A549 treated with DMSO at 1 μM for 4 hours (cell line): ENCODE results near the gene ATP4A. TPM values are rescaled to one million over a fixed set of nuclear protein-coding genes. Genes with fewer than 3 reads are reported as not detected.

Experiments
- total RNA-seq: library from RNA; stranded (reverse); fragments of 200-300 nt; extraction: Qiagen RNA extraction; gene quantifications from 5 replicates; pipeline ENCODE4 v1.2.3, GENCODE V29; 2022; ENCODE audit warnings: low read depth

ATP4A gene
- 0.10 TPM in 1 of 5 replicates, not detected in the others for total RNA-seq

GRCh38 chr19:35563207-35563829 lies at the start of gene ATP4A:
TSS of gene ATP4A (minus strand) at chr19:35563658. CDS start at chr19:35563629, 29 bp downstream.

GRCh38 chr19:35612559-35613321 lies 49.3 kb upstream of the ATP4A start, which contains the start of gene HAUS5:
TSS of gene HAUS5 (plus strand) at chr19:35612735. CDS start at chr19:35612795, 60 bp downstream.

GRCh38 chr19:35585848-35586247 lies 22.4 kb upstream of the ATP4A start, which contains the start of gene PMIS2:
TSS of gene PMIS2 (plus strand) at chr19:35586173. CDS start at chr19:35586260, 87 bp downstream.

GRCh38 chr19:35545001-35545854 lies 18.2 kb downstream of the ATP4A start, which contains the start of gene TMEM147:
TSS of gene TMEM147 (plus strand) at chr19:35545626. CDS start at chr19:35545740, 114 bp downstream.

GRCh38 chr19:35533201-35533821 lies 30.1 kb downstream of the ATP4A start, which contains the start of gene GAPDHS:
TSS of gene GAPDHS (plus strand) at chr19:35533456. CDS start at chr19:35533528, 72 bp downstream.

GRCh38 chr19:35528218-35529038 lies 35.0 kb downstream of the ATP4A start, which contains the start of gene SBSN:
TSS of gene SBSN (minus strand) at chr19:35528311. CDS start at chr19:35528281, 30 bp downstream.

GRCh38 chr19:35513628-35514281 lies 49.7 kb downstream of the ATP4A start, which contains the start of gene DMKN:
TSS of gene DMKN (minus strand) at chr19:35513649. CDS start at chr19:35513475, 174 bp downstream.

Other genes with a start within 250 kb of the ATP4A start
- gene CD22, start 234.5 kb downstream of the ATP4A start, total RNA-seq, result 0.51 to 1.6 TPM (median 0.63 TPM) in 5 replicates
- not detected in 5 replicates for gene FFAR1, start 215.8 kb downstream of the ATP4A start, total RNA-seq
- gene FFAR3, start 205.2 kb downstream of the ATP4A start, total RNA-seq, result not detected in 5 replicates
- not detected in 5 replicates for gene GPR42, start 192.6 kb downstream of the ATP4A start, total RNA-seq
- gene FFAR2, start 115.4 kb downstream of the ATP4A start, total RNA-seq, result 0.05 TPM in 1 of 5 replicates, not detected in the others
- gene KRTDAP, start 73.2 kb downstream of the ATP4A start, total RNA-seq, result not detected in 5 replicates
- gene DMKN, start 50.0 kb downstream of the ATP4A start, total RNA-seq, result 27.3 to 37.1 TPM (median 33.6 TPM) in 5 replicates
- 2.7 to 3.9 TPM (median 3.0 TPM) in 5 replicates for gene SBSN, start 35.3 kb downstream of the ATP4A start, total RNA-seq
- not detected in 5 replicates for gene GAPDHS, start 30.2 kb downstream of the ATP4A start, total RNA-seq
- 350 to 445 TPM (median 403 TPM) in 5 replicates for gene TMEM147, start 18.0 kb downstream of the ATP4A start, total RNA-seq
- not detected in 5 replicates for gene PMIS2, start 22.5 kb upstream of the ATP4A start, total RNA-seq
- gene HAUS5, start 49.1 kb upstream of the ATP4A start, total RNA-seq, result 10.8 to 18.4 TPM (median 15.7 TPM) in 5 replicates
- gene RBM42, start 65.4 kb upstream of the ATP4A start, total RNA-seq, result 147 to 213 TPM (median 187 TPM) in 5 replicates
- 2.1 to 3.1 TPM (median 2.3 TPM) in 5 replicates for gene ETV2, start 78.1 kb upstream of the ATP4A start, total RNA-seq
- gene COX6B1, start 84.7 kb upstream of the ATP4A start, total RNA-seq, result 1,270 to 1,573 TPM (median 1,320 TPM) in 5 replicates
- 0.64 to 1.2 TPM (median 0.84 TPM) in 5 replicates for gene UPK1A, start 102.9 kb upstream of the ATP4A start, total RNA-seq
- gene ZBTB32, start 140.9 kb upstream of the ATP4A start, total RNA-seq, result 0.05 TPM in 1 of 5 replicates, not detected in the others
- gene KMT2B, start 154.3 kb upstream of the ATP4A start, total RNA-seq, result 47.8 to 63.3 TPM (median 58.5 TPM) in 5 replicates
- 10.2 to 13.0 TPM (median 11.9 TPM) in 5 replicates for gene IGFLR1, start 178.8 kb upstream of the ATP4A start, total RNA-seq
- gene U2AF1L4, start 181.8 kb upstream of the ATP4A start, total RNA-seq, result 23.0 to 29.3 TPM (median 28.6 TPM) in 5 replicates
- gene PSENEN, start 182.0 kb upstream of the ATP4A start, total RNA-seq, result 273 to 299 TPM (median 279 TPM) in 5 replicates
- gene LIN37, start 184.9 kb upstream of the ATP4A start, total RNA-seq, result 20.7 to 27.8 TPM (median 21.4 TPM) in 5 replicates
- gene HSPB6, start 193.4 kb upstream of the ATP4A start, total RNA-seq, result 0.16 to 0.34 TPM (median 0.20 TPM) in 5 replicates
- gene PROSER3, start 194.5 kb upstream of the ATP4A start, total RNA-seq, result 27.5 to 38.7 TPM (median 32.5 TPM) in 5 replicates
- gene ARHGAP33, start 211.9 kb upstream of the ATP4A start, total RNA-seq, result 3.5 to 9.2 TPM (median 6.2 TPM) in 5 replicates
- 0.27 to 0.66 TPM (median 0.41 TPM) in 4 of 5 replicates, not detected in the other for gene PRODH2, start 249.2 kb upstream of the ATP4A start, total RNA-seq